GM11168 (cell line): Measurements from ENCODE around the gene MAPKAP1.

Experiments used
- in situ Hi-C: fragments of 300-500 bp; cut with MboI; formaldehyde crosslinking; loops from one replicate; pipeline ENCODE4 v1.12.0; 2022; ENCODE audit warnings: low sequenced_read_pairs; ENCODE audit not compliant: unreplicated experiment

The MAPKAP1 gene

DNA sequence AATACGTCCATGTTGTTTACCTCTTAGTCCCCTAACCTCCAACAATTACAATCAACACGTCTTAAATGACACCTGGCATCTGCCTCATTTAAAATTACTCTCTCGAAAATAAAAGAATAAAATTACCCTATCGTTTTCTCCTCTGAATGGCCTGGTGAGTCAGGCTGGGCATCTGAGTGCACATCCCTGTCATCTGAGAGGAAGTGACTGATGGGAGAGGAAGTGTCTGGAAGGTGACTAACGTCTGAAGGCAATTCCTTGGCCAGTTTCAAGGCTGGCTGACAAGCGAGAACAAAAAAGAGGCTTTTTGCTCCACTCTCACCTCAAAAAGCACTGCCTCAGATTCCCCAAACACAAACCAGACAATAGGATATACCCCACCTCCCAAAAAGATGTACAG lies 57.7 kb downstream of the MAPKAP1 start:
- in situ Hi-C loops, result no loop called here

DNA sequence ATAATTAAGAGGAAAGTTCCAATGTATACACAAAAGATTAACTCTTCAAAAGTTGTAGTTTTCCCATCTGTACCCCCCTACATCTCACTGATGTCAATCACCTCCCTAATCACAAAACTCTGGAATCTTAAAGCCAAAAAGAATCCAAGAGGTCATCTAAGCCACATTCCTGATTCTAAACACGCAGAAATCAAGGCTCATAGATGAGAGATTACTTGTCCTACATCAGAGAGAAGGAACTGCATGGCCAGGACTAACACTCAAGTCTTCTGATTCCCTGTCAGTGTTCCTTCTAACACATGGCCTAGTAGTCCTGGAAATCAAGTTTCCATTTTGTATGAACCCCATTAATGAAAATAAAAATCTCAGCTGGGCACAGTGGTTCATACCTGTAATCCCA lies 58.7 kb downstream of the MAPKAP1 start:
- in situ Hi-C loops, result no loop called here

DNA sequence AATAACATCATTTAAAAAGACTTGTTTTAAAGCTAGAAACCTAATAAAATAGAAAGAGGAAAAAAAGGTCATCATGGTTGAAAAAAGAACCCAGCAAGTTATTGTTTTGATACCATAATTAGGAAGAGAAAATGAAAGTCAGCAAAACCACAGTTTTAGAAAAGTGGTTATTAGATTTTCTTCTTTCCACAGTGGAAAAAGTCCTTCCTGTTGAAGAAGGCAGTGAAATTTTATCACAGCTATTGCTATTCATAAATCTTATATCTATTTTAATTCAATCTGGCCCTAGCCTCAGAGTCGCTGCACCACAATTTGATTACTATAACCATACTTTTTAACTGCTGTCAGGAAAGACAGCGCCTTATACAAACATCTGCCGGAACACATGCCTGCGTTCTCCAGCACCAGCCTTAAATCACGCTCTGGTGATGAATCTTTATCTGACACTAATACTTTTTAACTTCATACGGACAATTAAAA lies 60.3 kb downstream of the MAPKAP1 start:
- in situ Hi-C loops, result no loop called here

DNA sequence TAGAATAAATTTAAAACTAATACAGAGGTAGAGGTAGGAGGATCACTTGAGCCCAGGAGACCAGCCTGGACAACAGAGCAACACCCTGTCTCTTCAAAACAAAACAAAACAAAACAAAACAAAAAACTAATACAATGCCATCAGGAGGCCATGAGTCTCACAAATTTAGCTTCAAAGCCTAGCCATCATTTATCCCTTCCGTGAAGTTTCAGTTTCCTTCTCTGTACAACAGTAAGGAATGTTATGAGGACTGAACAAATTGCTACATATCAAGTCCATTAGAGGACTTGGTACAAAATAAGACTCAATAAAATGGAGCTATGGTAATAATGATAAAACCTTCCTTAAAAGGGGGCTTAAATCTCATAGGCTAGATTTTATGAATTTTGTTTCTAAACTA lies 60.8 kb downstream of the MAPKAP1 start:
- in situ Hi-C loops, result no loop called here

DNA sequence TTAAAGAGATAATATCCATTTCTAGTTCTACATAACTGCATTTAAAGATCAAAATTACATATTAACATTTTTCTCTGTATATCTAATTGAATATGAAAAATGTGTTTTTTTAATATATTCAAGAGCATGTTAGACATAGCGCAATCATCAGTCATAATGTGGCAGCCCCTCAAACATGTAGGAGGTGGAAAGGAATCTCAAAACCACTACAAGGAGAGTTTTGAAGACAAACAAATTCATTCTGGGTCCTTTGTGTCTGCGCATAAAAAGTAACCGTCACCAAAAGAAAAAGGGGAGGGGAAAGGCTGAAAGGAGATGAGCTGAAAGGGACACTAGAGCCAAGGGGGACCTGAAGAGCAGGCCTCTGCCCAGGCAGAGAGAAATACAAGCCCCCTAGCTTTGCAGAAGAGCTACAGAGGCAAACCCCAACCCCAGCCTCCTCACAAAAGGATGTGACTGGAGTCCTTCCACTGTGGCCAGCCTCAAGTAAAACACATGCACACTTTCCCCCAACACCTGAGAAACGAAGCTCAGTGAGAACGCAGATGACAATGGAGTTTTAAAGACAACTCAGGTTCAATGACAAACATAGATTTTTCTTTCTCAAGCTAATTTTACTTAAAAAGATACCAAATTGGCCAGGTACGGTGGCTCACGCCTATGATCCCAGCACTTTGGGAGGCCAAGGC lies 62.0 kb downstream of the MAPKAP1 start:
- in situ Hi-C loops, result no loop called here

DNA sequence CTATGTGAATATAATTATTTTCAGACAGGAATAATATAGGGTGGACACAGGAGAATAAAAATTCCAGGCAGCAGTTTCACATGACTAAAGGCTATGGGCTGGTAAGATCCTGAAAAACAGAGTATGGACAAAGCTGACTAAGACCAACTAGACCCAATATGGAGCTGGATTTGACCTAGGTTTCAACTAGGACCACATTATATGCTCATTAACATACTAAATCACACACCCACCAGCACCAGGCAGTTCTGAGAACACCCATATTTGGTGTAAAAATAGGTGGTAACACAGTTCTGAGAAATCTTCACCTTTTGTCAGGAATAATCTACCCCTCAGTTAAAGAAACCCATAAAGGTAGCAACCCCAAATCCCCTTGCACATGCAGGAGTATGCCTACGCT lies 64.7 kb downstream of the MAPKAP1 start:
- in situ Hi-C loops, result no loop called here

DNA sequence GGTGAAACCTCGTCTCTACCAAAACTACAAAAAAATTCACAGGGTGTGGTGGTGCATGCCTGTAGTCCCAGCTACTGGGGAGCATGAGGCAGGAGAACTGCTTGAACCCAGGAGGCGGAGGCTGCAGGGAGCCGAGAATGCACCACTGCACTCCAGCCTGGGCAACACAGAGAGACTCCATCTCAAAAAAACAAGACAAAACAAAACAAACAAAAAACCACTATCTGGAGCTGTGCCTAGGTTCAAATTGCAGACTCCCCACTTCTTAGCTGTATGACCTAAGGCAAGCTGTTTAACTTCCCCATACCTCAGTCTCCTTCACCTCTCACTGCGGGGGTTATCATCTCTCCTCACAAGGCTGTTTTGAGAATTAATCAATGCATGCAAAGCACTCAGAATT lies 68.0 kb downstream of the MAPKAP1 start:
- in situ Hi-C loops, result loop anchor here (10.0 kb wide), 1 partner anchor 74 kb away; no protein-coding TSS in a partner anchor

DNA sequence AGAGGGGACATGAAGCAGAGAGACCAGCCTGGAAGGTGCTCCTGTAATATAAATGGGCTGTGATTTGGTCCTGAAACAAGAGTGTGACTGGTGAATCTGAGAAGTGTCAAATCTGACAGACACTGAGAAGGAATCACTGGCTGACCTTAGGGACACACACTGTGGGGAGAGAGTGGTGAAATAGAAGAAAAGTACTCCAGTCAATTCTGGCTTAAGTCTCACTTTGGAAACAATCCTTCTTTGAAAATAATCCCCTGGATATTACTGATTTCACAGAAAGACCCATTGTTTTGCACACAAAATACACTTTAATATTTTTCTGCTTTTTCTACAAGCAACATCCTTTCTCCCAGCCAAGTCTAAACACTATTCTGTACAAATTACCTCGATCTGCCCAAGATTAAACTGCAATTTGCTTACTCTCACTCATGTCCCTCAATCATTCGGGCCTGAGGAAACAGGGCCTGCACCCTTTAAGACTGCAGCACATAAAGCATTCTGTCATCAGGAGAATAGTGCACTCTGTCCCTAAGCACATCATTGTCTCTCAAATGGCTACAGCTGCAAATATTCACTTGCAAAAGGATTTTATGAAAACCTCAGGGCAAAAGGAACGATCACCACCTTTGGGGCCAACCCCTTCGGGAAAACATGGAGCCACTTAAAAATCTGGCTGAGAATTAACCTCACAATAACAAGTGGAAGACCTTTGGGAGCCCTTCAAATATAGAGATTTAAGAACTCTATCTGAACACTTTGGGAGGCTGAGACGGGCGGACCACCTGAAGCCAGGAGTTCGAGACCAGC lies 68.6 kb downstream of the MAPKAP1 start:
- in situ Hi-C loops, result loop anchor here (10.0 kb wide), 1 partner anchor 74 kb away; no protein-coding TSS in a partner anchor

DNA sequence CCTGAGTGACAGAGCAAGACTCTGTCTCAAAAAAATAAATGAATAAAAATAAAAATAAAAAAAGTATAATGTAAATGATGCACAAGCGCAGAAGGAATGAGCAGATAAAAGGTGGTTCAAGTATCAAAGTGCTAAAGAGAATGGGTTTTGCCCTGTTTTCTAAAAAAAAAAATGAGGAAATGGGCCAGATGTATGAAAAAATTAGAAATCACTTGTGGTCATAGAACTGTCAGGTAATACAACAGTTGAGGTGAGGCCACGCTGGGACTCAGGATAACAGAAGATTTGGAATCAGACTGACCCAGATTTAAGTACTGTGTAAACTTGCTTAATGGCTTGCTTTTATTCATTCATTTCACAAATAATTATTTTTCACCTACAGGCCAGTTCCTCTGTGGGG lies 69.8 kb downstream of the MAPKAP1 start:
- in situ Hi-C loops, result loop anchor here (10.0 kb wide), 1 partner anchor 72 kb away; no protein-coding TSS in a partner anchor

DNA sequence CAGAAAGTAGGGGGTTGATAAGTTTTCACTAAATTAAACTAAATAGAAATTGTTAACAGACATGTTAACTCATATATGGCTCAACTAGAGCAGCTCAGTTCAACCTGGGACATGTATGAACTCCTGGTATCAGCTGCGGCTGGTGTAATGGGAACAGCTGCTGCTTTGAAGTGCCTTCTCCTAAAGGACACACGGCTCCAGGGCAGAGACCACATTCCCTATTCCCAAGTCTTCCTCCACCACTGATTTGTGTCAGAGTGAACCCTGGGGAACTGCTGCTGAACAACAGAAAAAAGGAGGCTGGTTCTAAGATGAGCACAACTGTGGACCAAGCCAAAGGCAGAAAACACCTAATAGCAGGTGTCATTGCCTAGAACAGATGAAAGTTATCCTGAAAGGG lies 71.1 kb downstream of the MAPKAP1 start:
- in situ Hi-C loops, result loop anchor here (10.0 kb wide), 1 partner anchor 71 kb away; no protein-coding TSS in a partner anchor

DNA sequence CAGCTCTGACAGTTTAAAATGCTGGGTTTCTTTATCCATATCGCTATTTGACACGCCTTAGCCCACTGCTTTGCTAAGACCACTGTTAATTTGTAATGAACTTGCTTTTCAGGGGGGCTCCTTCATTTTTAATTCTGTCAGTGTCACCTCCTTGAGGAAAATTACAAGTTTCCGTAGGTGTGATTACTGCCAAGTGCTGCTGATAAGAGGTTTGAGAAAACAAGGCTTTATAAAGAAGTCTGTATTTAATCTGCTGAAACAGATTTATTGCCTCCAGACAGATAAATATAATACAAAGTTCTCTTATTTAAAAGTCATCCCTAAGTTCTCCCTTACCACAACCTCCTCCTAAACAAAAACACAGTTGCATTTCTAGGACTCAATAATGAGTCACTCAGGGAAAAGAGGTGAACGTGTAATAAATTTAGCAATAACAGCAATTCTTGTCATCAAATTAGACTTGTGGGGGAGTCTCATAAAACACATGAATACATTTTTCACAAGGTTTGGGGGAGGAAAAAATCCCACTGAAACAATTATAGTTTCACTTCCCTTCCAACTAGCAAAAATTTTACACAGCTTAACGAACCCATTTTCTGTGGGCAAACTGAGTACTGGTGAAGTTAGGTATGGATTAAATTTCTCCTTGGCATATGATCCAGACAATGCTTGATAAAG lies 72.8 kb downstream of the MAPKAP1 start:
- in situ Hi-C loops, result loop anchor here (10.0 kb wide), 1 partner anchor 69 kb away; no protein-coding TSS in a partner anchor

DNA sequence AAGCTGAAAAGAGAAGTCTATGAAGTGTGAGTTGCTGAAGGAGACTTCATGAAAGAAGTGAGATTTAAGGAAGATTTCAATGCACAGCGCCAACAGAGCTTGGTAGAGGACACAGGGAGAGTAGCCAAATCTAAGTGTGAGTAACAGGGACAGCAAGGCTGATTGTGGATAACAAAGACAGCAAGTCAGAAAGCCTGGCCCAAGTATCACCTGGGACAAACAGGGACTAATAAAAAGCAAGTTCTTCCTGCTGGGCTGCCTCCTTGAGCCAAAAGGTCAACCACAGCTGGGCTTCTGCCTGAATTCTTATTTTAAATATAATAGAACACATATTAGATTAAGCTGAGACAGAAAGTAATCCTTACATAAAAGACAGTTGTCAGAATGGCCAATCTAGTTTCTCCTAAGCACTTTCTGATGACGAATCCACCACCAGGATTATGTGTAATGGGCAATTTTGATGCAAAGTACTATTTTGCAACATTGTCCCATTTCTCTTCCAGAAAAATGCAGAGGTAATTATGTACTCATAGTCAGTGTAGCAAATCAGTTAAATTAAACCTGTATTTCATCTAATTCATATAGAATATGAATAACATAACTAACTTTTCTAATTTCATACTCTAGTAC lies 73.8 kb downstream of the MAPKAP1 start:
- in situ Hi-C loops, result loop anchor here (10.0 kb wide), 1 partner anchor 68 kb away; no protein-coding TSS in a partner anchor

DNA sequence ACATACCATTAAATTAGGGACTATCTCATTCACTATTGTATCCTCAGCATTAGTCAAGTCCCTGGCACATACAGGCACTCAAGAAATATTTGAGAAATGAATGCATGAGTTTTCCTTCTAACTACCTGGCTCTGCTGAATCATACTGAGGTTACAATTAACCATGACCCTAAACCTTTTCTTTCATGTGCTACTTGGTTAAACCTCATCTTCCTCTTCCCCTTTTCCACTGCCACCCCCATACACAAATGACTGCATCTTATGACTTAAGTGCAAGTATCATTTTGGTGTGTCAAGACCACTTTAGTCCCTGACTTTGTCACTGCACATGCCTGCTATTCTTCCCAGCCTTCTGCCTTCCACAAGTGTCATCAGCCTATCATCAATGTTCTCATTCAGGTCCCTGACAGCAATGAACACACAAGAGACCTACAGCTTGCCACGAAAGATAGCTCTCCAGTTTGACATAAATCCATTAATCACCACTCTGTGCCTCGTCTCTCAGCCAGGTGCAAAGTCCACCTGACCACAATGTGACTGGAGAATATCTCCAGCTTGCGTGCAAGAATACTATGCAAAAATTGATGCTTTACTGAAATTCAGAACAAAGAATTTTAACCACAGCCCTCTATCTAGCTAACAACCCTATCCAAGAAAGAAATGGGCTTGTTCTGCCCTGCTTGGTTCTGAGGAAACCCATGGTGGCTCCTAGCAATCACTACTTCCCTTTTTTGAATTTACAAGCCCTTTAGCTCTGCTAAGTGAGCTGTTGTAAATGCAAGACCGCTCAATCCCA lies 74.5 kb downstream of the MAPKAP1 start:
- in situ Hi-C loops, result loop anchor here (10.0 kb wide), 1 partner anchor 68 kb away; no protein-coding TSS in a partner anchor

DNA sequence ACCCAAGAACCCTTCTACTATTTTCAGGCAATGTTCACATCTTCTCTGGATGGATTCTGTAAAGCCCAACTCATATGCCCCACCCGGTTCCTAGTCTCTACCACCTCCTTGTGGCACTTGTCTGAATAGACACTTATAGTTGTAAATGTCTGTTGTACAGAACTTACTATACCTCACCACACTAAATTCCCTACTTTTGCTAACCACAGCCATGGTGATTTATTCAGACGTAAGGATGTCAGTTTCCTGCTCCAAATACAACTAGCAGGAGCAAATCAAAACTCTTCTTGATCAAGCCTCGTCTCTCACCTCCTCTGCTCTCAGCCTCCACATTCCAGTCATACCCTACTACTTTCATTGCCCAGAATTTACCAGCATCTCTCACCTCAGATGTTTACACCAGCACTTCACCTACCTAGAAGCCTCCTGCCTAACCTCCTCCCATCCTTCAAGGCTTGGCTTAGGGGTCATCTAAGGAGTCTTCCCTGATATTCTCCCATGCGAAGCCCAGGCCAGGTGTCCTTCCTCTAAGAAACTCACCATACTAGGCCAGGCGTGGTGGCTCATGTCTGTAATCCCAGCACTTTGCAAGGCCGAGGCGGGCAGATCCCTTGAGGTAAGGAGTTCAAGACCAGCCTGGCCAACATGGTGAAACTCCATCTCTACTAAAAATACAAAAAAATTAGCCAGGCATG lies 75.5 kb downstream of the MAPKAP1 start:
- in situ Hi-C loops, result loop anchor here (10.0 kb wide), 1 partner anchor 67 kb away; no protein-coding TSS in a partner anchor

DNA sequence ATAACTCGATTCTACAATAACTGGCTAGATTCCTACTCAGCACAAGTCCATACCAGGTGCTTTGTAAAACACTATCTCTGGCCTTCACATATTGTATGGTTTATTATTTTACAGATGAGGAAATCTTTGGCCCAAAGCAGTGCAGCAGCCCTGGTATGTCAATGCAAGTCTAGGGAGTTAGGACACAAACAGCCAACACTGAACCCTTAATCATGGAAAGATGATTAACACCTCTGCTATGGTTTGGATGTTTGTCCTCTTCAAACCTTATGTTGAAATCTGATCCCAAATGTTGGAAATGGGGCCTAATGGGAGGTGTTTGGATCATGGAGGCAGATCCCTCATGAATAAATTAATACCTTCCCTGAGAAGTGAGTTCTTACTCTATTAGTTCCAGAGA lies 76.6 kb downstream of the MAPKAP1 start:
- in situ Hi-C loops, result loop anchor here (10.0 kb wide), 1 partner anchor 66 kb away; no protein-coding TSS in a partner anchor

DNA sequence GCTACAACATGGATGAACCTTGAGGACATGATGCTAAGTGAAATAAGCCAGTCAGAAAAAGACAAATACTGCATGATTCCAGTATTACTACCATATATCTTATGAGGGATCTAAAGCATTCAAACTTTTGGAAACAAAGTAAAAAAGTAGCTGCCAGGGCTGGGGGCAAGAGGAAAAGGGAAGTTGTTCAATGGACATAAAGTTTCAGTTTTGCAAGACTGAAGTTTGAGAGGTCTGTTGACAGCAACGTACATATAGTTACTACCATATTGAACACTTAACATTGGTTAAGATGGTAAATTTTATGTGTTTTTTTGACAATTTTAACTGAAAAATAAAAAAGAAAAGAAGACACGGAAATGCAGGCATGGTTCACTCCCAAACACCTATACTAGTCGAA lies 77.6 kb downstream of the MAPKAP1 start:
- in situ Hi-C loops, result no loop called here

DNA sequence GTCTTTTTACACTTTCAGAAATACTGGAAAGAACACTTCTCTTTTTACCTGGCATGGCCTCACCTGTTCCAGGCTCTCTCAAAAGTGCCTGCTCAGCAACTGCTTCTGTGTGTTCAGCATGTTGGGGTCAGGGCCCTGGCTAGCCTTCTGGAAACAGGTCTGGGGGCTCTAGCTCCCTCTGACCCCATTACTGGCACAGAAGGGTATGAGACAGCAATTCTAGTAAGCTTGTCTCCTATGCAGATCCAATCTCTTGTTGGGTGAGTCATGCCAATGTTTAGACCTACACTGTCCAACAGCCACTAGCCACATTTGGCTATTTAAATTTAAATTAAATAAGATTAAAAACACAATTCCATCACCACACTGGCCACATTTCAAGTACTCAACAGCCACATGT lies 80.8 kb downstream of the MAPKAP1 start:
- in situ Hi-C loops, result no loop called here

DNA sequence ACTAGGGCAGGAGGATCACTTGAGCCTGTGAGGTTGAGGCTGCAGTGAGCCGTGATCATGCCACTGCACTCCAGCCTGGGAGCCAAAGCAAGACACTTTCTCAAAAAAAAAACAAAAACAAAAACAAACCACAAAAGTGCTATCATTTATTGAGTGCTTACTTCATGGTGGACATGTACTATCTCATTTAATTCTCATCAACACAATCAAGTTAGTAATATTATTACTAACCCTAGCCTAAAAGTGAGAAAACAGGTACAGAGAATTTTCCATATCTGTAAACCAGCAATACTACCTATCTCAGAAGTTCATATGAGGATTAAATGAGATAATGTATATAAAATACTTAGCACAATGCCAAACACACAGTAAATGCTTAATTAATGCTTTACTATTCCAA lies 85.8 kb downstream of the MAPKAP1 start:
- in situ Hi-C loops, result no loop called here

DNA sequence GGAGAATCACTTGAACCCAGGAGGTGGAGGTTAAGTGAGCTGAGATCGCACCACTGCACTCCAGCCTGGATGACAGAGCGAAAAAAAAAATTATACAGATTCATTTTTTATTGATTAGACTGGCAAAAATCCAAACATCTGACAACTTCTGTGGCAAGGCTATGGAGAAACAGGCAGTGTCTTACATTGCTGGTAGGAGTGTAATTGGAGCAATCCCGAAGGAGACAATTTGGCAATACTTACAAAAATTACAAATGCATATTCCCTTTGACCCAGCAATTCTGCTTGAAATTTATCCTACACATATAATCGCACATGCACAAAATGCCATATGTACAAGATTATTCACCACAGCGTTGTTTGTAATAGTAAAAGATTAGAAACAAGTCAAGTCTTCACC lies 86.8 kb downstream of the MAPKAP1 start:
- in situ Hi-C loops, result no loop called here
